ENCODE results near the gene THSD7B.

- TF ChIP-seq CREB1 (IDR thresholded peaks at IDR 0.05; ENCODE audit: low read depth) (no peak), TCF12 (IDR thresholded peaks at IDR 0.05; ENCODE audit: low read depth) (no peak), MAX (IDR thresholded peaks at IDR 0.05) (no peak)
These were observed 556.2 kb downstream of the THSD7B start for GRCh38 chr2:137321566-137321965.
